GM12892 (cell line): ENCODE results near the gene SNX9.
"Not testable (repeated sequence)": the region's sequence is repeated elsewhere in the genome, so short reads cannot be mapped to it uniquely, and the experiment has no call there.

ENCODE experiments used
- DNase-seq: peaks from one replicate; pipeline ENCODE4 v3.0.0; 2011; ENCODE audit not compliant: insufficient read length
- FAIRE-seq: peaks from 2 replicates; lab custom pipeline; 2011; peaks lifted over from hg19 to GRCh38; lab: Jason Lieb, UNC
- POLR2A ChIP-seq: IDR thresholded peaks from 2 replicates; pipeline ENCODE4 v1.6.1; 2011; ENCODE audit warnings: low read depth, low read length, control low read depth
- POLR2AphosphoS5 ChIP-seq: IDR thresholded peaks from 2 replicates; pipeline ENCODE4 v1.6.1; 2011; ENCODE audit warnings: low read depth, low read length, control low read depth
- TAF1 ChIP-seq: IDR thresholded peaks from 2 replicates; pipeline ENCODE4 v1.6.1; 2011; ENCODE audit warnings: low read depth, mild to moderate bottlenecking, control low read depth, low read length, borderline replicate concordance

Gene SNX9

GRCh38 chr6:157944983-157945931 lies 122.2 kb downstream of the SNX9 start:
- no peak for TF ChIP-seq TAF1
- no peak for TF ChIP-seq POLR2AphosphoS5
- no peak for TF ChIP-seq POLR2A
- no peak for FAIRE-seq
- DNase-seq, result no peak

GRCh38 chr6:157946053-157946617 lies 123.1 kb downstream of the SNX9 start:
- DNase-seq, result no peak
- no peak for FAIRE-seq
- TF ChIP-seq POLR2A, result no peak
- TF ChIP-seq POLR2AphosphoS5, result no peak
- TF ChIP-seq TAF1, result no peak

- peak; percentile 30 for FAIRE-seq
- no peak for TF ChIP-seq TAF1
- no peak for TF ChIP-seq POLR2AphosphoS5
- TF ChIP-seq POLR2A, result no peak
- DNase-seq, result no peak
Measured at GRCh38 chr6:157946865-157947532, 124.0 kb downstream of the SNX9 start.

- not testable (repeated sequence) for FAIRE-seq, DNase-seq
Measured at GRCh38 chr6:157950899-157951298, 127.9 kb downstream of the SNX9 start.

- DNase-seq (no peak), FAIRE-seq (no peak)
- TF ChIP-seq POLR2A, result no peak
- no peak for TF ChIP-seq POLR2AphosphoS5
- no peak for TF ChIP-seq TAF1
Measured at GRCh38 chr6:157951828-157952227, 128.8 kb downstream of the SNX9 start.

GRCh38 chr6:157952861-157953351 lies 129.9 kb downstream of the SNX9 start:
- no peak for FAIRE-seq
- no peak for DNase-seq

GRCh38 chr6:157953580-157954091 lies 130.6 kb downstream of the SNX9 start:
- no peak for DNase-seq
- TF ChIP-seq POLR2A, result no peak
- TF ChIP-seq TAF1, result no peak
- TF ChIP-seq POLR2AphosphoS5, result no peak
- no peak for FAIRE-seq

More at GRCh38 chr6:157952861-157953351, 129.9 kb downstream of the SNX9 start:
- no peak for TF ChIP-seq TAF1
- TF ChIP-seq POLR2AphosphoS5, result no peak
- no peak for TF ChIP-seq POLR2A

GRCh38 chr6:157954150-157955117 lies 131.4 kb downstream of the SNX9 start:
- no peak for TF ChIP-seq POLR2AphosphoS5
- TF ChIP-seq POLR2A, result no peak
- no peak for DNase-seq
- no peak for FAIRE-seq

GRCh38 chr6:157955675-157956074 lies 132.6 kb downstream of the SNX9 start:
- FAIRE-seq, result no peak
- DNase-seq, result no peak
- no peak for TF ChIP-seq POLR2AphosphoS5
- no peak for TF ChIP-seq POLR2A
- no peak for TF ChIP-seq TAF1

GRCh38 chr6:157956171-157956730 lies 133.2 kb downstream of the SNX9 start:
- no peak for DNase-seq
- TF ChIP-seq POLR2A (no peak), TAF1 (no peak), POLR2AphosphoS5 (no peak)
- FAIRE-seq, result no peak
